Omental fat pad (tissue), 4 donors: ENCODE results near the gene TAOK3. TPM values are rescaled to one million over a fixed set of nuclear protein-coding genes. Genes with fewer than 3 reads are reported as not detected.
A peak's percentile ranks its signal among the peaks of the same experiment; 100 is the strongest.
"Not testable (repeated sequence)": the region's sequence is repeated elsewhere in the genome, so short reads cannot be mapped to it uniquely, and the experiment has no call there.

ENCODE experiments used
- ATAC-seq: fragments of 150-250 bp; one replicate; pipeline ENCODE4 v1.9.1; 2016; ENCODE audit warnings: mild to moderate bottlenecking, moderate library complexity; ENCODE audit not compliant: low FRiP score
- DNase-seq: peaks from one replicate; pipeline ENCODE4 v3.0.0-alpha.2; 2019; ENCODE audit warnings: low spot score
- total RNA-seq, 4 donors: library from RNA; depleted of rRNA; stranded (reverse); fragments of >200 nt; gene quantifications; one replicate each; pipeline ENCODE4 v1.1.0, GENCODE V29; 2016
- TF ChIP-seq, protein P1 (sequence below), 3 donors: fragments of 450-650 bp; IDR thresholded peaks; one replicate each; pipeline ENCODE4 v1.5.1; 2016 to 2017; ENCODE audit warnings: antibody characterized with exemption in 3 of 3, mild to moderate bottlenecking in 3 of 3, moderate library complexity in 2 of 3

The TAOK3 gene
- total RNA-seq = 10 to 100 TPM; 35.5 to 47.4 (median 40.7) TPM

DNA sequence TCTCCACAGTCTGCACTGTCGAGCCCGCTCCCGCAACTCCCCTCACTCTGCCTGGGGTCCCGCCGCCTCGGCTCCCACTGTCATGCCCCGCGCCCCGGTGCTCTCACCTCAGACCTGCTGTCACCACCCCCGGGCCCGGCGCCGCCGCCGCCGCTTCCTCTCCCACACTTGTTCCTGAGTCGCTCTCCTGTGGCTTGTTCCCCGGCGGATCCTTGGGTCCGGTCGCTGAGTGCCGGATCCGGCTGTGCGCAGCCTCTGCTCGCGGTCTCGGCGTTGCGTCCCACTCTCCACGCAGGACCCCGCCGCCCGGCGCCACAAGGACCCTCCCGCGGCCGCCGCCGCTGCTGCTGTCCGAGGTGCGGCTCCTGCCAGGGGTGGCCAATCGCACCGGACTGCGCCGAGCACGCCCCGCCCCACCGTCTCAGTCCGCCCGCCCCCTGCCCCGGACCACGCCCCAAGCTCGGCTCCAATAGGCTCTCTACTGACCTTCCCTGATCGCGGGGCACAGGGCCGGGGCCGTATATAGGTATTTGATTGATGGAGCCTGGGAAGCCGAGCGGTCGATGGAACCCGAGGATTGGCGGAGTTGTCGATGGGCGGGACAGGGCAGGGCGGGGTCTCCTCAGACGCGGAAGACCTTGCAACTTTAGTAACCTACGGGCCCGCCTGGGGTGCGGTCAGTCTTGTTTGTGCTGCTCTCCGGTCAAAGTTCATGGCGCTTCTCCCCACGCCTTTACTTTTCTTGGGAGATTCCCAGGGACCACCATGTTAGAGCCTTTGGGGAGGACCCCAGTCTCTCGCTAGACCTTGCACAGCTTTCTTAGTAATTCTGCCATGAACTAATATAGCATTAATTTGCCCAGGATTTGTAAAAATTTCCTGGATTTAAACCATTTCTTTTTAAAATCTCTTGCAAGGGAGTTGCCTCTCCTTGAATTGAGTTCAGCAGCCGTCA is at the start of gene TAOK3:
Gene TAOK3, minus strand, starts transcription at position 367 of the 955 bp plus-strand sequence. CDS start 117,340 bp downstream, outside the sequence.
- TF ChIP-seq, protein P1, sequence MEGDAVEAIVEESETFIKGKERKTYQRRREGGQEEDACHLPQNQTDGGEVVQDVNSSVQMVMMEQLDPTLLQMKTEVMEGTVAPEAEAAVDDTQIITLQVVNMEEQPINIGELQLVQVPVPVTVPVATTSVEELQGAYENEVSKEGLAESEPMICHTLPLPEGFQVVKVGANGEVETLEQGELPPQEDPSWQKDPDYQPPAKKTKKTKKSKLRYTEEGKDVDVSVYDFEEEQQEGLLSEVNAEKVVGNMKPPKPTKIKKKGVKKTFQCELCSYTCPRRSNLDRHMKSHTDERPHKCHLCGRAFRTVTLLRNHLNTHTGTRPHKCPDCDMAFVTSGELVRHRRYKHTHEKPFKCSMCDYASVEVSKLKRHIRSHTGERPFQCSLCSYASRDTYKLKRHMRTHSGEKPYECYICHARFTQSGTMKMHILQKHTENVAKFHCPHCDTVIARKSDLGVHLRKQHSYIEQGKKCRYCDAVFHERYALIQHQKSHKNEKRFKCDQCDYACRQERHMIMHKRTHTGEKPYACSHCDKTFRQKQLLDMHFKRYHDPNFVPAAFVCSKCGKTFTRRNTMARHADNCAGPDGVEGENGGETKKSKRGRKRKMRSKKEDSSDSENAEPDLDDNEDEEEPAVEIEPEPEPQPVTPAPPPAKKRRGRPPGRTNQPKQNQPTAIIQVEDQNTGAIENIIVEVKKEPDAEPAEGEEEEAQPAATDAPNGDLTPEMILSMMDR (IDR thresholded peaks at IDR 0.05) = no peak
- DNase-seq (peak; percentile 90), ATAC-seq (peak; percentile 97)

DNA sequence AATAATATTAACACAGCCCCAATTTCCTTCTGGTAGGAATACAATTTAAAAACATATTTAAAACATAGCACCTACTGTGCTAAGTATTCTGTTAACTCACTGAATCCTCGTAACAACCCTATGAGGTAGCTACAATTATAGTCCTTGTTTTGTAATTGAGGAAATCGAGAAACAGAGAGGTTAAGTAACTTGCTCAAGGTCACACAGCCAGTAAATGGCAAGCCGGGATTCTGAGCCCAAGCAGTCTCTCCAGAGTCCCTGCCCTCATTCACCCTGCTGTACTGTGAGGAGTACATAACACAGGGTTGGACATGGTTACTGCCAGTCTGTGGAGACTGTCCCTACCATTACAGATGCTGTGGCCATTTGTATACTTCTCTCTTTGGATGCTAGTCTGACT is 48.0 kb upstream of the TAOK3 start:
- TF ChIP-seq, protein P1 (IDR thresholded peaks at IDR 0.05) = no peak
- ATAC-seq = no peak

DNA sequence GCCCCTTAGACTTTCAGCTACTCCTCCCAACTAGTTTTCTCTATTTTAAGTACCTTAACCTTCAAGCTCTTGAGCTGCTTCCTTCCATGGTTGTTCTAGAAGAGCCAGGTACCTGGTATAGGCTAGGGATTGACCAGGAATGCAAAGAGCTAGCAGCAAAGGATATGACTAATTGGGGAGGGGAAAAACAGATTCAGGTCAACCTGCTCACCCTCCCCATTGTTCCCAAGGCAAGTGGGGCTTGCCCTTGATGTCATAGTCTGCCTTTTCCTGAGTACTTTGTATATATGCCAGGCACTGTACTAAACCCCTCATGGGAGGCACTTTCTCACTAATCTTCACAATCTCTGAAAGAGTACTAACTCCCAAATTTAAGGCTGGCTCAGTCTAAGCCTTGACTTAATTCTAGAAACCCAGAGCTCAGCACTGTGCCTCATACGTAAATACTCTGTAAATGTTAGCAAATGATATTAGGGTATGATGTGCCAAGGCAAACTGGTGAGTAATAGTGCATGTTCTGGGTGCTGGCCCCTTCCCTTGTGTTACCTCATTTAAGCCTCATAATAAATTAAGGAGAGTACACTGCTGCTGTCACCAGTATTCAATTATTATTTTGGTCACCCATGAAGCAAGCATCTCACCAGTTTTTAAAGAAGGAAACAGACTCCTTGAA is 45.8 kb upstream of the TAOK3 start:
- no peak for DNase-seq
- TF ChIP-seq, protein P1 (IDR thresholded peaks at IDR 0.05) = no peak
- no peak for ATAC-seq

More for the DNA sequence above, 48.0 kb upstream of the TAOK3 start:
- DNase-seq = no peak

DNA sequence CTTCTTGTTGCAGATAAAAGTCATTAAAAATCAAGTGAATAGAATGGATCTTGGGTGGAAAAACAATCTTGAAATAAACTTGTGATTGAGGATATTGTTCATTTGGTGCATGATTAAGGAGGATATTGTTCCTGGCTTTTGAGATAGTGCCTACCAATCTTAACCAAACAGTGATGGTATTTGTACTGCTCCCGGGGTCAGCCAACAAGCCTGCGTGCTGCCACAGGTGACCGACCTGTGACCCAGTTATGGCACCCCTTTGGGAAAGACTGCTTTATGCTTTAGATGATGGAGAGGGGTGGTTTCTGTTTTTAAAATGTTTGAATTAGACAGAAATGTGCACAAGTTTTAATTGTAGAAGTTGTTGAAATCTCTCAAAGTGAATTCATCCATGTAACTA is 45.2 kb upstream of the TAOK3 start:
- no peak for ATAC-seq
- TF ChIP-seq, protein P1 (IDR thresholded peaks at IDR 0.05) = no peak
- DNase-seq = no peak

DNA sequence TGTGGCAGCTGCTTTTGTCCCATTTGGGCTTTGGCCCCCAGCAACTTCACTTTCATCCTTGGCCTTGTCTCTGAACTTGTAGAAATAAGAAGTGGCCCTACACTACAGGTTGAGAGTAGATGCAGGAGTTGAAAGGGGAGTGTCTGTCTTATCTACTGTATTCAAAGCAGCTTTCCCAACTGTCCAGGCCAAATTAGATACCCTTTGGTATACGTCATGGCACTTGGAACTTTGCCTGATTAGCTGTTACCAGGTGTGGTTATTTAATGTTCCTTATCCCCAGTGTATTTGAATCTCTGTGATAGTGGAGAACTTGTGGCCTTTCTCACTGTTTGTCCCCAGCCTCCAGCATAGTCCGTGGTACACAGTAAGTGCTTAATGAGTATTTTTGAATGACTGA is 37.1 kb upstream of the TAOK3 start:
- TF ChIP-seq, protein P1 (IDR thresholded peaks at IDR 0.05) = no peak
- ATAC-seq (no peak), DNase-seq (no peak)

DNA sequence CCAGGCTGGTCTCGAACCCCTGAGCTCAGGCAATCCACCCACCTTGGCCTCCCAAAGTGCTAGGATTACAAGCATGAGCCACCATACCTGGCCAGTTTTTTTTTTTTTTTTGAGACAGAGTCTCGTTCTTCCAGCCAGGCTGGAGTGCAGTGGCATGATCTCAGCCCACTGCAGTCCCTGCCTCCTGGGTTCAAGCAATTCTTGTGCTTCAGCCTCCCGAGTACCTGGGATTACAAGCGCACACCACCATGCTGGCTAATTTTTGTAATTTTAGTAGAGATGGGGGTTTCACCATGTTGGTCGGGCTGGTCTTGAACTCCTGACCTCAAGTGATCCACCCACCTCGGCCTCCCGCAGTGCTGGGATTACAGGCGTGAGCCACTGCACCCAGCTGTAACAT is 35.5 kb upstream of the TAOK3 start:
- ATAC-seq, DNase-seq: not testable (repeated sequence)

DNA sequence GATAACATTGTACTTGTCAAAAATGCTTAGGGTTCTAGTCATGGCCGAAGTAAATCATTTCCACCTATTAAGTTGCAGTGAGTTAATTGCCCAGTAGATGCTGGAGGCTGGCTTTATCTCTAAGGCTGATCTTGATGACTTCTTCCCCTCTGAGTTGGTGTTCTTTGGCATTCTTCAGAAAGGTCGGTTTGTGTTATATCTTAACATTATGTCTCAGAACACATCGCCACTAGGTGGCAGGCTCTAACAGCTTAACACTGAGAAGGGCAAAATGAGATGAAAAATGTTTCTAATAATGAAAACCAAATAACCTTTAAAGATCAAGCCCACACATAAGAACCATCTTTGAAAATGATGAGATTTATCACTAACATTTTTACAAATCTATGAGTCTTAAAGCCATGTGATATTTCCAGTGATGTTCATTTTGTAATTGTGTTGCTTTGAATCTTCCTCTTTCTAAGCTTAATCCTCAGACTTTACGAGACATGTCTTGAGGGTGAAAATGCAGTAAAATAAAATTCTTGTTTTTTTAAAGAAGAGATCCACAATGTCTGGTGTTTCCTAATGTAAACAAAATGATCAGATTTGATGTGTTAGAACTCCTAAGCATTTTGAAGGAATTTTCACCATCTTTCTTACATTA is 32.3 kb upstream of the TAOK3 start:
- TF ChIP-seq, protein P1 (IDR thresholded peaks at IDR 0.05) = no peak
- DNase-seq (peak; percentile 77), ATAC-seq (peak; percentile 66)
